DND-41 (cell line): ENCODE data around the gene CAPN1.

Source experiments
- ATAC-seq: fragments of 200-7000 bp; cut with Tn5 transposase; 3 replicates; pipeline ENCODE4 v1.9.1; 2021; ENCODE audit warnings: low read depth; ENCODE audit not compliant: insufficient read depth
- DNase-seq: peaks from one replicate; pipeline ENCODE4 v3.0.0-alpha.2; 2020
- H2AFZ ChIP-seq: 2 replicates; pipeline ENCODE4 v1.6.0; 2012; ENCODE audit warnings: low read depth, low read length
- H3K27ac ChIP-seq: 2 replicates; pipeline ENCODE4 v1.5.1; 2012; ENCODE audit warnings: low read length, inconsistent platforms
- H3K27me3 ChIP-seq: fragments of 200-600 bp; sonication (generic); 2 replicates; pipeline ENCODE4 v1.6.0; 2012; ENCODE audit warnings: low read length, mild to moderate bottlenecking, inconsistent platforms; ENCODE audit not compliant: insufficient read depth, poor library complexity
- H3K36me3 ChIP-seq: 2 replicates; pipeline ENCODE4 v1.5.1; 2012; ENCODE audit warnings: low read length, inconsistent platforms; ENCODE audit not compliant: insufficient read depth
- H3K4me1 ChIP-seq: 2 replicates; pipeline ENCODE4 v1.5.1; 2012; ENCODE audit warnings: mild to moderate bottlenecking, low read length; ENCODE audit not compliant: insufficient read depth
- H3K4me2 ChIP-seq: 2 replicates; pipeline ENCODE4 v1.6.0; 2012; ENCODE audit warnings: mild to moderate bottlenecking, moderate library complexity, low read length, inconsistent platforms; ENCODE audit not compliant: insufficient read depth
- H3K4me3 ChIP-seq, 2 experiments: fragments of 200-600 bp in 1 of 2; shearing (Covaris generic) in 1 of 2; 2 replicates each; pipeline ENCODE4 v1.5.1; 2012 to 2016; ENCODE audit warnings: inconsistent platforms in 2 of 2, low read length in 2 of 2, mild to moderate bottlenecking in 2 of 2, low read depth in 1 of 2, moderate library complexity in 1 of 2
- H3K79me2 ChIP-seq: 2 replicates; pipeline ENCODE4 v1.6.0; 2012; ENCODE audit warnings: low read length, inconsistent platforms; ENCODE audit not compliant: insufficient read depth
- H3K9ac ChIP-seq: 2 replicates; pipeline ENCODE4 v1.6.0; 2012; ENCODE audit warnings: low read depth, mild to moderate bottlenecking, inconsistent platforms, low read length, moderate library complexity
- H3K9me3 ChIP-seq: 2 replicates; pipeline ENCODE4 v1.5.1; 2012; ENCODE audit warnings: low read length, moderate library complexity, mild to moderate bottlenecking, inconsistent platforms; ENCODE audit not compliant: insufficient read depth, severe bottlenecking
- H4K20me1 ChIP-seq: 2 replicates; pipeline ENCODE4 v1.6.0; 2012; ENCODE audit warnings: low read length; ENCODE audit not compliant: insufficient read depth
- CTCF ChIP-seq: IDR thresholded peaks from 2 replicates; pipeline ENCODE4 v1.5.1; 2012; ENCODE audit warnings: borderline replicate concordance, low read length, moderate library complexity, mild to moderate bottlenecking; ENCODE audit not compliant: poor library complexity, severe bottlenecking; ENCODE audit errors: extremely low read depth
- EZH2 ChIP-seq: IDR thresholded peaks from 3 replicates; pipeline ENCODE4 v1.6.1; 2012; ENCODE audit warnings: borderline replicate concordance, low read depth, mild to moderate bottlenecking, moderate library complexity, low read length, inconsistent platforms; ENCODE audit not compliant: severe bottlenecking

CAPN1 gene

DNA sequence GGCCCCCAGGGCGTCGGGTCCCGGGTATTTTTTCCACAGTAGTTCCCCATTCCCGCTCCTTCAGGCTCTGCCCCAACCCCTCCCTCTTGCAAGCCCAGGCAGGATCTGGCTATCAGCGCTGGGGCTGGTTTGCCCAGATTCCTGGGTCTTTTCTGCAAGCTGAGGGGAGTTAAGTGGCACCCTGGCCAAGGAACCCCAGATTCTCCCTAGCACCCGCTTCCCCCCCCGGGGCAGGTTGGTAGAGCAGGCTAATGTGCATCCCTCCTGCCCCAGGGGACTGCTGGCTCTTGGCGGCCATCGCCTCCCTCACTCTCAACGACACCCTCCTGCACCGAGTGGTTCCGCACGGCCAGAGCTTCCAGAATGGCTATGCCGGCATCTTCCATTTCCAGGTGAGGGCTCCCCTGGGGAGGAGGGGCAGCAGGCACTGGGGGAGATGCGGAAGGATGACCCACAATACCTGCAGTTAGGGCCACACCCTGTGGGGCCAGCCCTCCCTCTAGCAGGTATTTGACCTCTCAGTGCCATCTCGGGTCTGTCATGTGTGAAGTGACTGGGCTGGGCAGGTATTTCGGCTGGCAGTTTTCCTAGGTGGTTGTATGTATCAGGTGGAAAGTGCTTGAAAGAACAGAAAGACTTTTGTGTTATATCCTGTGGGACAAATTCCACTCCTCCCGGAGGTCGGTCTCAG, 1.6 kb downstream of the CAPN1 start:
- Histone ChIP-seq H3K9me3 (no peaks in the 10 kb centered on the region), H3K79me2 (peaks cover 18% of the 10 kb centered on the region), H3K27ac (no peak overlapping the region), H2AFZ (no peak overlapping the region), H3K4me3 (peak overlapping the region in 1 of 2 experiments; percentile 69; a peak in 2 of 4 replicates), H3K4me2 (peak overlapping the region; percentile 88), H4K20me1 (no peaks in the 10 kb centered on the region; the same call in 1 of the 2 replicates), H3K27me3 (peaks cover 9% of the 10 kb centered on the region), H3K4me1 (peaks cover 25% of the 10 kb centered on the region), H3K36me3 (peaks cover 31% of the 10 kb centered on the region), H3K9ac (peak overlapping the region; percentile 95)
- DNase-seq (no peak), ATAC-seq (no peak)
- TF ChIP-seq EZH2 (no peak), CTCF (no peak)

GRCh38 chr11:65184146-65184545, 2.4 kb downstream of the CAPN1 start:
- no peak overlapping the region; the same call in 1 of the 2 replicates for H3K9ac ChIP-seq
- H2AFZ ChIP-seq: no peak overlapping the region
- no peak for ATAC-seq
- peaks cover 34% of the 10 kb centered on the region for H3K36me3 ChIP-seq
- H3K4me1 ChIP-seq: peaks cover 25% of the 10 kb centered on the region
- H3K4me3 ChIP-seq: no peak overlapping the region
- 0 out of 2 replicates have a peak overlapping the region, but pooled peaks have one; percentile 88 for H3K4me2 ChIP-seq
- no peak for DNase-seq
- H3K9me3 ChIP-seq: no peaks in the 10 kb centered on the region
- H3K79me2 ChIP-seq: peaks cover 18% of the 10 kb centered on the region
- H4K20me1 ChIP-seq: no peaks in the 10 kb centered on the region; the same call in 1 of the 2 replicates
- TF ChIP-seq CTCF: no peak
- no peak overlapping the region for H3K27ac ChIP-seq
- H3K27me3 ChIP-seq: peaks cover 9% of the 10 kb centered on the region

DNA sequence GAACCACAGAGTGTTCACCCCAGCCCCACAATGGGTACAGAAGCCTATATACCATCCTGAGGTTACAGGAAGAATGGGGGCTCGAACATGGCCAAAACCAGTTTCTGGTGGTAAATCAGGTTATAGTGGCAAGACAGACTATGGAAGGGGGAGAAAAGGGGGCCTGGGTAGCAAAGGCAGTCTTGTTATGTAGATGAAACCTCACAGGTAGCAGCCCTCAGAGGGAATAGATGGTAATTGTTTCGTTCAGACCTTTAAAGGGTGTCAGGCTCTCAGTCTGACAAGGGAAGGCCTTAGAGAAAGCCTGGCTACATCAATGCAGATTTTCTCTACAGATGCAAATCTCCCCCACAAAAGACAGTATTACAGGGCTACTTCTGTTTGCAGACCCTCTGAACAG, 3.4 kb downstream of the CAPN1 start:
- no peak for ATAC-seq

More for the DNA sequence above, 3.4 kb downstream of the CAPN1 start:
- no peak overlapping the region for H3K4me2 ChIP-seq
- DNase-seq: no peak
- H3K27ac ChIP-seq: no peak overlapping the region
- peaks cover 44% of the 10 kb centered on the region for H3K36me3 ChIP-seq
- no peak overlapping the region for H3K4me3 ChIP-seq
- no peak overlapping the region for H2AFZ ChIP-seq
- H3K9ac ChIP-seq: no peak overlapping the region
- H4K20me1 ChIP-seq: no peaks in the 10 kb centered on the region; the same call in 1 of the 2 replicates
- peaks cover 9% of the 10 kb centered on the region for H3K27me3 ChIP-seq
- peaks cover 25% of the 10 kb centered on the region for H3K4me1 ChIP-seq
- no peaks in the 10 kb centered on the region for H3K9me3 ChIP-seq
- TF ChIP-seq CTCF: no peak
- TF ChIP-seq EZH2: no peak
- peaks cover 18% of the 10 kb centered on the region for H3K79me2 ChIP-seq
